Measurements from ENCODE around the gene TREML4. TPM values are rescaled to one million over a fixed set of nuclear protein-coding genes. Genes with fewer than 3 reads are reported as not detected.

The TREML4 gene
- total RNA-seq, 1 donor from 2014 or later, result not detected

DNA sequence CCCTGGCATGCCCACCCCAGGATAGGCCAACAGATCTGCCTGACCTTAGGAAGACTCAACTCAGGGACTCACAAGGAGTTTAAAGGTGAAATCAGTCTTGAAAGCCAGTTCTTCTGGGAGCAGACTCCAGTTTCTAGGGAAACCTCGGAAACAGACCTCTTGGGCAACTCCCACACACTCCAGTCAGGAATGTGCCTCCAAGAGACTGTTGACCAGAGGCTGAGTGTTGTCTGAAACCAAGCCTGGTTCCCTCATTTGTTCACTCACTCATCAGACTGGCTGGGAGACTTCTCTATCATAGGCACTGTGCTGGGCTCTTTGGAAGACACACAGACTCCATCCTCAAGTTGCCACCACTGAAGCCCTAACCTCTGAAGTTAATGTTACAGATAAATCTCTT is 56.6 kb downstream of the TREML4 start:
- H3K4me2 ChIP-seq (ENCODE audit: low read length), result no peak overlapping the region
- no peak overlapping the region for H2AFZ ChIP-seq (ENCODE audit: low read depth, low read length)
- H3K4me1 Mint-ChIP-seq (ENCODE audit: low read depth, unreplicated experiment), result peaks cover 8% of the 10 kb centered on the region
- H3K27ac ChIP-seq (ENCODE audit: low read depth, low read length), result no peak overlapping the region
- H3K27me3 ChIP-seq (ENCODE audit: insufficient read depth, low read length), result peaks cover 4% of the 10 kb centered on the region
- H3K36me3 ChIP-seq (ENCODE audit: insufficient read depth, low read length), result no peaks in the 10 kb centered on the region
- peak; percentile 12 for DNase-seq (ENCODE audit: low read depth)
- H3K4me3 Mint-ChIP-seq (ENCODE audit: unreplicated experiment), result no peak overlapping the region
- no peak overlapping the region for H3K9ac ChIP-seq (ENCODE audit: low read length)
- no peaks in the 10 kb centered on the region for H3K36me3 Mint-ChIP-seq (ENCODE audit: low read depth, unreplicated experiment)
- no peak overlapping the region for H3K4me3 ChIP-seq (ENCODE audit: insufficient read depth, low read depth, low read length)
- H4K20me1 ChIP-seq (ENCODE audit: insufficient read depth, low read length), result no peaks in the 10 kb centered on the region
- TF ChIP-seq EZH2 (IDR thresholded peaks at IDR 0.05; ENCODE audit: insufficient read depth, low read length), result no peak
- TF ChIP-seq, protein P1, sequence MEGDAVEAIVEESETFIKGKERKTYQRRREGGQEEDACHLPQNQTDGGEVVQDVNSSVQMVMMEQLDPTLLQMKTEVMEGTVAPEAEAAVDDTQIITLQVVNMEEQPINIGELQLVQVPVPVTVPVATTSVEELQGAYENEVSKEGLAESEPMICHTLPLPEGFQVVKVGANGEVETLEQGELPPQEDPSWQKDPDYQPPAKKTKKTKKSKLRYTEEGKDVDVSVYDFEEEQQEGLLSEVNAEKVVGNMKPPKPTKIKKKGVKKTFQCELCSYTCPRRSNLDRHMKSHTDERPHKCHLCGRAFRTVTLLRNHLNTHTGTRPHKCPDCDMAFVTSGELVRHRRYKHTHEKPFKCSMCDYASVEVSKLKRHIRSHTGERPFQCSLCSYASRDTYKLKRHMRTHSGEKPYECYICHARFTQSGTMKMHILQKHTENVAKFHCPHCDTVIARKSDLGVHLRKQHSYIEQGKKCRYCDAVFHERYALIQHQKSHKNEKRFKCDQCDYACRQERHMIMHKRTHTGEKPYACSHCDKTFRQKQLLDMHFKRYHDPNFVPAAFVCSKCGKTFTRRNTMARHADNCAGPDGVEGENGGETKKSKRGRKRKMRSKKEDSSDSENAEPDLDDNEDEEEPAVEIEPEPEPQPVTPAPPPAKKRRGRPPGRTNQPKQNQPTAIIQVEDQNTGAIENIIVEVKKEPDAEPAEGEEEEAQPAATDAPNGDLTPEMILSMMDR (IDR thresholded peaks at IDR 0.05; ENCODE audit: insufficient read depth, low read depth, low read length), result no peak
- H3K9me3 Mint-ChIP-seq (ENCODE audit: unreplicated experiment), result peaks cover 9% of the 10 kb centered on the region
- H3K4me1 ChIP-seq (ENCODE audit: insufficient read depth, low read length), result no peaks in the 10 kb centered on the region
- H3K79me2 ChIP-seq (ENCODE audit: insufficient read depth, low read length), result no peaks in the 10 kb centered on the region
- H3K27me3 Mint-ChIP-seq (ENCODE audit: low read depth, unreplicated experiment), result peaks cover 11% of the 10 kb centered on the region
- peak overlapping the region; percentile 67 for H3K27ac Mint-ChIP-seq (ENCODE audit: unreplicated experiment)
- H3K9me3 ChIP-seq (ENCODE audit: insufficient read depth, low read depth, low read length), result no peaks in the 10 kb centered on the region
- no peak for FAIRE-seq

DNA sequence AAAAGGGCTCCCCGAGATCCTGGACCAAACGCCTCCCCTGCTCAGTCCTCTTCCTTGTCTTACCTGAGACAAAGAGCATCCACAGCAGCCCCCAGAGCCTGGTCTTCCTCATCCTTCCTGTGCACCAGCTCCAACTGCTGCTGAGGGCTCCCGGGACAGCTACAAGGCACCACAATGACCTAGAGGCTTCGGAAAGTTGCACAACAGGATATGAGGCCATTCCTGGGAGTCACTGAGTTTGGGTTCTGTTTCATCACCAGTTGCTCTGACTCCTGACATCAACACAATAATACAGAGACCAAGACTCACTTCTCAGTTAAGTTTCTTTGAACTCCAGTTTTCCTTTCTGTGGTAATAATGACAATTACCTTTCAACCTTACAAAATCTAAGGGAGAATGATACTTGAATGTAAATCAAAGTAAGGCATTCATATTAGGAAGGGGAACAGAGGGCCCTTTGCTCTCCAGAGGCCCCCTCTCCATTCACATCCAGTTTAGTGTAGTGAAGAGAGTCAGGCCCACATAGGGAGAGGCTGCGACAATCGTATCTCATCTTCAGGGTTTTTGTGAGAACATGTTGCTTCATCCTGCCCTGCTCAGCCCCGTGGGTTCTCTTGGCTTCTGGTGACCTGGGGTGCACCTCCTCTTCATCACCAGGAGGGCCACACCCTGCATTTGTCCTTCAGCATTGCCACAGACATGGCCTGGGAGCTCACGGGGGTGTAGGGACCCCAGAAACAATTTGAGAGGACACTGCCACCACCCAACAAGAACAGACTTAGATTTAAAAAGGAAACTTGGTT is 58.6 kb downstream of the TREML4 start, which contains the start of gene TREM1:
TREM1 (minus strand) TSS at position 139 of the 803 bp plus-strand sequence; CDS start at position 112, 27 bp downstream.
- H3K36me3 ChIP-seq (ENCODE audit: insufficient read depth, low read length), result no peaks in the 10 kb centered on the region
- no peaks in the 10 kb centered on the region for H3K79me2 ChIP-seq (ENCODE audit: insufficient read depth, low read length)
- no peaks in the 10 kb centered on the region for H3K9me3 ChIP-seq (ENCODE audit: insufficient read depth, low read depth, low read length)
- FAIRE-seq (no peak), DNase-seq (ENCODE audit: low read depth) (no peak)
- H4K20me1 ChIP-seq (ENCODE audit: insufficient read depth, low read length), result no peaks in the 10 kb centered on the region
- TF ChIP-seq, protein P1 (IDR thresholded peaks at IDR 0.05; ENCODE audit: insufficient read depth, low read depth, low read length), result no peak
- no peak for TF ChIP-seq EZH2 (IDR thresholded peaks at IDR 0.05; ENCODE audit: insufficient read depth, low read length)
- no peak within 1 kb of the TSS for H3K4me3 ChIP-seq (ENCODE audit: insufficient read depth, low read depth, low read length)
- H3K4me1 Mint-ChIP-seq (ENCODE audit: low read depth, unreplicated experiment), result peaks cover 10% of the 10 kb centered on the region
- H3K27me3 Mint-ChIP-seq (ENCODE audit: low read depth, unreplicated experiment), result peaks cover 7% of the 10 kb centered on the region
- no peak within 1 kb of the TSS for H2AFZ ChIP-seq (ENCODE audit: low read depth, low read length)
- H3K27me3 ChIP-seq (ENCODE audit: insufficient read depth, low read length), result peaks cover 4% of the 10 kb centered on the region
- no peak within 1 kb of the TSS for H3K9ac ChIP-seq (ENCODE audit: low read length)
- no peak within 1 kb of the TSS for H3K4me2 ChIP-seq (ENCODE audit: low read length)
- no peak within 1 kb of the TSS for H3K27ac ChIP-seq (ENCODE audit: low read depth, low read length)
- no peak within 1 kb of the TSS for H3K4me3 Mint-ChIP-seq (ENCODE audit: unreplicated experiment)
- H3K36me3 Mint-ChIP-seq (ENCODE audit: low read depth, unreplicated experiment), result no peaks in the 10 kb centered on the region
- peaks cover 5% of the 10 kb centered on the region for H3K9me3 Mint-ChIP-seq (ENCODE audit: unreplicated experiment)
- no peaks in the 10 kb centered on the region for H3K4me1 ChIP-seq (ENCODE audit: insufficient read depth, low read length)
- peak within 1 kb of the TSS; percentile 75 for H3K27ac Mint-ChIP-seq (ENCODE audit: unreplicated experiment)
